ENCODE data around the gene REEP6.
A peak's percentile ranks its signal among the peaks of the same experiment; 100 is the strongest.

REEP6 gene

GRCh38 chr19:1469255-1470054 is 21.5 kb upstream of the REEP6 start:
- Histone ChIP-seq H3K4me3 (ENCODE audit: low read depth, low read length) (peak overlapping the region; percentile 52), H3K27me3 (ENCODE audit: control insufficient read depth, insufficient read depth, low read length) (peaks cover 98% of the 10 kb centered on the region), H3K4me1 (ENCODE audit: control insufficient read depth, insufficient read depth, low read length) (peaks cover 42% of the 10 kb centered on the region), H3K36me3 (ENCODE audit: control insufficient read depth, insufficient read depth, low read length) (no peaks in the 10 kb centered on the region), H3K27ac (ENCODE audit: low read depth, low read length) (no peak overlapping the region), H3K9me3 (ENCODE audit: control insufficient read depth, insufficient read depth, low read depth, low read length) (no peaks in the 10 kb centered on the region), H3K9ac (ENCODE audit: low read length) (no peak overlapping the region)

DNA sequence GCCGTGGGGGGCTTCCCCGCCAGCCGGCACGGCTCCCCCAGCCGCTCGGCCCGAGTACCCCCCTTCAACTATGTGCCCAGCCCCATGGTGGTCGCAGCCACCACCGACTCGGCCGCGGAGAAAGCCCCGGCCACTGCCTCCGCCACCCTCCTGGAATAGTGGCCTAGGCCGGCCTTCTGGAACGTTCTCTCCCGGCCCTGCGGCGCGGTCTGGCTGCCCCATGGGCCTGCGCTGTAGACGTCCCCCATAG is 21.0 kb upstream of the REEP6 start:
- peaks cover 41% of the 10 kb centered on the region for H3K4me1 ChIP-seq (ENCODE audit: control insufficient read depth, insufficient read depth, low read length)
- H3K9ac ChIP-seq (ENCODE audit: low read length): no peak overlapping the region
- H3K36me3 ChIP-seq (ENCODE audit: control insufficient read depth, insufficient read depth, low read length): peaks cover 5% of the 10 kb centered on the region; the same call in 1 of the 2 replicates
- H3K27me3 ChIP-seq (ENCODE audit: control insufficient read depth, insufficient read depth, low read length): peaks cover 93% of the 10 kb centered on the region
- peak overlapping the region; percentile 52 for H3K4me3 ChIP-seq (ENCODE audit: low read depth, low read length)
- no peak overlapping the region for H3K27ac ChIP-seq (ENCODE audit: low read depth, low read length)
- no peaks in the 10 kb centered on the region for H3K9me3 ChIP-seq (ENCODE audit: control insufficient read depth, insufficient read depth, low read depth, low read length)

DNA sequence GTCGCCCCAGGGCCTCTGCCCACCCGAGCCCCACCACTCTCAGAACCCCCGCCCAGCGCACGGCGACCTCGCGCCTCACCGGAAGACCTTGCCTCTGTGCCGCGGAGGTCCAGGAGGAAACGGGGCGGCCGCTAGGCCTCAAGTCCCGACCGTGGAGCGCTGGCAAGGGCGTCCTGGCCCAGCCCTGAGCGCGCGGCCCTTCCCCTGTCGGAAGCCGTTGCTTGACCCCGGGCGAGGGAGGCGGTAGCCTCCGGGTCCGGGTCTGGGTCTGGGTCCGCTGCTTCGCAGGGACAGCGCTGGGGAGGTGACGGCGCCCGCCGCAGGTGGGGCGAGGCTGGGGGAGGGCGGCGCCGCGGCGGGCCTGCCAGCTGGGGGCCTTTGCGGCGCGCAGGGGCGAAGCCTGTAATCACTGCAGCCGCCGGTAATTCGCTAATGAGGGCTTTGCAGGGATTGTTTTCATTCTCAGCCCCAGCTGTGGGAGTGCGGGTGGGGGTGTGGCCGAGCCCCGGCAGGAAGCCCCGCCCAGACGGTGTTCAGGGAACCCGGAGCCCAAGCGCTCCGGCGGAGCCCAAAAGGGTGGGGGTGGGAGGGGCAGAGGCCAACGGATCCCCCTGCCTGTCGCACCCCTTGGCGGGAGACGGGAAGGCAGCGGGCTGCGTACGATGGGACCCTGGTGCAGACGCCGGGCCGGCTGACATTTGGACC is 20.5 kb upstream of the REEP6 start:
- peaks cover 5% of the 10 kb centered on the region; the same call in 1 of the 2 replicates for H3K36me3 ChIP-seq (ENCODE audit: control insufficient read depth, insufficient read depth, low read length)
- peak overlapping the region; percentile 15 for H3K9ac ChIP-seq (ENCODE audit: low read length)
- peaks cover 37% of the 10 kb centered on the region for H3K4me1 ChIP-seq (ENCODE audit: control insufficient read depth, insufficient read depth, low read length)
- H3K4me3 ChIP-seq (ENCODE audit: low read depth, low read length): peak overlapping the region; percentile 52
- peaks cover 88% of the 10 kb centered on the region for H3K27me3 ChIP-seq (ENCODE audit: control insufficient read depth, insufficient read depth, low read length)
- no peaks in the 10 kb centered on the region for H3K9me3 ChIP-seq (ENCODE audit: control insufficient read depth, insufficient read depth, low read depth, low read length)
- H3K27ac ChIP-seq (ENCODE audit: low read depth, low read length): no peak overlapping the region

- H3K9ac ChIP-seq (ENCODE audit: low read length): no peak overlapping the region
- peaks cover 82% of the 10 kb centered on the region for H3K27me3 ChIP-seq (ENCODE audit: control insufficient read depth, insufficient read depth, low read length)
- no peak overlapping the region for H3K27ac ChIP-seq (ENCODE audit: low read depth, low read length)
- H3K9me3 ChIP-seq (ENCODE audit: control insufficient read depth, insufficient read depth, low read depth, low read length): no peaks in the 10 kb centered on the region
- peaks cover 5% of the 10 kb centered on the region; the same call in 1 of the 2 replicates for H3K36me3 ChIP-seq (ENCODE audit: control insufficient read depth, insufficient read depth, low read length)
- peak overlapping the region; percentile 52 for H3K4me3 ChIP-seq (ENCODE audit: low read depth, low read length)
- H3K4me1 ChIP-seq (ENCODE audit: control insufficient read depth, insufficient read depth, low read length): peaks cover 31% of the 10 kb centered on the region
Measured at GRCh38 chr19:1471010-1471514, 19.9 kb upstream of the REEP6 start.

DNA sequence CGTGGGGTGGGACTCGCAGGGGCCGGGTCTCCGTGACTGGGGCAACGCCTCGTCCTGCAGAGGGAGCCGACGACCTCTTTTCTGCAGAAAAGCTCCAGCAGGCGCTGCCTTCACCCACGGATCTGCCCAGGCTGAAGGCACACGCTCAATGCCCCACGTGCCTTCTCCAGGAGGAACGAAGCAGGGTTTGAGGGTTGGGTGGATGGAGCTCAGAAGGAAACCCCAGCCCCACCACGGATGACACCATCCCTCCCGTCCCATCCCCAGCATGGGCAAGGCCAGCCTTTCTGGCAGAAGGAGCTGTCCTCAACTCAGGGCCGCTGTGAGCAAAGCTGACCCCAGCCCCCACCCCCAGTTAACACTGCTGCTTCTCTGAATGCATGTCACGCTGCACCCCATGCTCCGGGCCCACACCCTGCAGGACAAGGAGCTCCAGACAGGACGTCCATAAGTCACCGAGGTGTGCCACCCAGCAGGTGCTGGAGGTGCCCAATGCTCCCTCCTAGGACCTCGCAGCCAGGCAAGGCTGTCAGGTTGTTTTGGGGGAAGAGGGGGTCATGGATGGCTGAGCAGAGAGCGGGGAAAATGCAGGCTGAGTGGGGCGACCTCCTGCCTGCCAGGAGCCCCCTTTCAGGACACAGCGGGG is 19.3 kb upstream of the REEP6 start:
- Histone ChIP-seq H3K4me3 (ENCODE audit: low read depth, low read length) (no peak overlapping the region; the same call in 1 of the 2 replicates), H3K27ac (ENCODE audit: low read depth, low read length) (no peak overlapping the region), H3K9me3 (ENCODE audit: control insufficient read depth, insufficient read depth, low read depth, low read length) (no peaks in the 10 kb centered on the region), H3K4me1 (ENCODE audit: control insufficient read depth, insufficient read depth, low read length) (peaks cover 28% of the 10 kb centered on the region), H3K27me3 (ENCODE audit: control insufficient read depth, insufficient read depth, low read length) (peaks cover 76% of the 10 kb centered on the region), H3K9ac (ENCODE audit: low read length) (no peak overlapping the region), H3K36me3 (ENCODE audit: control insufficient read depth, insufficient read depth, low read length) (peaks cover 5% of the 10 kb centered on the region; the same call in 1 of the 2 replicates)

GRCh38 chr19:1472231-1473084 is 18.5 kb upstream of the REEP6 start:
- peaks cover 68% of the 10 kb centered on the region for H3K27me3 ChIP-seq (ENCODE audit: control insufficient read depth, insufficient read depth, low read length)

GRCh38 chr19:1473085-1473851 is 17.7 kb upstream of the REEP6 start:
- Histone ChIP-seq H3K9ac (ENCODE audit: low read length) (no peak overlapping the region), H3K36me3 (ENCODE audit: control insufficient read depth, insufficient read depth, low read length) (peaks cover 5% of the 10 kb centered on the region; the same call in 1 of the 2 replicates), H3K4me1 (ENCODE audit: control insufficient read depth, insufficient read depth, low read length) (peaks cover 23% of the 10 kb centered on the region), H3K27ac (ENCODE audit: low read depth, low read length) (no peak overlapping the region), H3K27me3 (ENCODE audit: control insufficient read depth, insufficient read depth, low read length) (peaks cover 60% of the 10 kb centered on the region), H3K9me3 (ENCODE audit: control insufficient read depth, insufficient read depth, low read depth, low read length) (no peaks in the 10 kb centered on the region), H3K4me3 (ENCODE audit: low read depth, low read length) (no peak overlapping the region)

More at GRCh38 chr19:1472231-1473084, 18.5 kb upstream of the REEP6 start:
- Histone ChIP-seq H3K4me3 (ENCODE audit: low read depth, low read length) (no peak overlapping the region), H3K27ac (ENCODE audit: low read depth, low read length) (no peak overlapping the region), H3K9ac (ENCODE audit: low read length) (no peak overlapping the region), H3K4me1 (ENCODE audit: control insufficient read depth, insufficient read depth, low read length) (peaks cover 24% of the 10 kb centered on the region), H3K36me3 (ENCODE audit: control insufficient read depth, insufficient read depth, low read length) (peaks cover 5% of the 10 kb centered on the region; the same call in 1 of the 2 replicates), H3K9me3 (ENCODE audit: control insufficient read depth, insufficient read depth, low read depth, low read length) (no peaks in the 10 kb centered on the region)

DNA sequence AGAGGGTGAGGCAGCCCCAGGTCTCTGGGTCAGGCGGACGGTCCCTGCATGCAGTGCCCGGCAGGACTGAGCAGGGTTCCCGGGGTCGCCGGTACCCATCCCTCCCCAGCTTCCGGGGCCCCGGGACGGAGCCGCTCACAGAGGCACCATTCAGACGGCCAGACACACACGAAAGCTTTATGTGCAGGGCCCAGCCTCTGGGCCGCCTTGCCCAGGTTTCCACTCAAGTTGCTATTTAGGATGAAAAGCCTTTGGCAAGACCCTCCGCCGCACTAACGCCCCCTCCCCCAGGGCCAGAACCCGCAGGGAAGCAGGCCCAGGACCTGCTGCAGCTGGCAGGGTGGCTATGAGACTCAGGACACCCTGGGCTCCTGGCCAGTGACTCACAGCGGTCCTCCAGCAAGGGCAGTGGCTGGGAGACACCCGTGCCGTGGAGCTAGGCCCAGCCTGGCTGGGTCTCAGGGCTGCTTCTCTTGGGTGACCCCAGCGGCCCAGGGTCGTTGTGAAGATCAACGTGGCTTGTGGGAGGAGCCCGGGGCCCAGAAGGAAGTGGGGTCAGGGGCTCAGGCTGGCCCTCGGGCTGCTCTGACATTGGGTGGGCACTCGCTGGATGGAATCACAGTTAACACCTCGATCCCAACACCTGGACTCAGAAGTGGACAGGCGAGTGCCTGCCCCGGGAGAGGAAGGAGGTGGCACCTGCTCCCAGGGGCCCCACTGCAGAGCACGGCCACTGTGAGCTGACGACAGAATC is 16.8 kb upstream of the REEP6 start:
- no peak overlapping the region for H3K4me3 ChIP-seq (ENCODE audit: low read depth, low read length)
- no peaks in the 10 kb centered on the region for H3K9me3 ChIP-seq (ENCODE audit: control insufficient read depth, insufficient read depth, low read depth, low read length)
- H3K36me3 ChIP-seq (ENCODE audit: control insufficient read depth, insufficient read depth, low read length): peaks cover 5% of the 10 kb centered on the region; the same call in 1 of the 2 replicates
- H3K9ac ChIP-seq (ENCODE audit: low read length): no peak overlapping the region
- peaks cover 20% of the 10 kb centered on the region for H3K4me1 ChIP-seq (ENCODE audit: control insufficient read depth, insufficient read depth, low read length)
- no peak overlapping the region for H3K27ac ChIP-seq (ENCODE audit: low read depth, low read length)
- H3K27me3 ChIP-seq (ENCODE audit: control insufficient read depth, insufficient read depth, low read length): peaks cover 51% of the 10 kb centered on the region

GRCh38 chr19:1474765-1475351 is 16.1 kb upstream of the REEP6 start:
- no peak overlapping the region for H3K4me3 ChIP-seq (ENCODE audit: low read depth, low read length)
- no peak overlapping the region for H3K27ac ChIP-seq (ENCODE audit: low read depth, low read length)
- H3K9me3 ChIP-seq (ENCODE audit: control insufficient read depth, insufficient read depth, low read depth, low read length): no peaks in the 10 kb centered on the region
- H3K36me3 ChIP-seq (ENCODE audit: control insufficient read depth, insufficient read depth, low read length): peaks cover 5% of the 10 kb centered on the region; the same call in 1 of the 2 replicates
- peaks cover 18% of the 10 kb centered on the region for H3K4me1 ChIP-seq (ENCODE audit: control insufficient read depth, insufficient read depth, low read length)
- peaks cover 44% of the 10 kb centered on the region for H3K27me3 ChIP-seq (ENCODE audit: control insufficient read depth, insufficient read depth, low read length)
- H3K9ac ChIP-seq (ENCODE audit: low read length): no peak overlapping the region

Data from HUES6 (cell line).